ENCODE measurements around the gene DOK3.

- TF ChIP-seq CTCF (IDR thresholded peaks at IDR 0.05; ENCODE audit: borderline replicate concordance, extremely low read depth, low read length, poor library complexity, severe bottlenecking) = no peak
- TF ChIP-seq EZH2 (IDR thresholded peaks at IDR 0.05; ENCODE audit: borderline replicate concordance, low read depth, low read length, severe bottlenecking) = no peak
These were observed 25.4 kb downstream of the DOK3 start for GRCh38 chr5:177483994-177484901.

Measured in DND-41 (cell line).